ENCODE results near the gene PCDHGB4. TPM values are rescaled to one million over a fixed set of nuclear protein-coding genes. Genes with fewer than 3 reads are reported as not detected.

PCDHGB4 gene
- total and polyA plus RNA-seq, 2 of the 8 experiments (the other 6 are each of a cell fraction or from before 2014, with no cell fraction given) = 8.0 to 9.1 TPM

DNA sequence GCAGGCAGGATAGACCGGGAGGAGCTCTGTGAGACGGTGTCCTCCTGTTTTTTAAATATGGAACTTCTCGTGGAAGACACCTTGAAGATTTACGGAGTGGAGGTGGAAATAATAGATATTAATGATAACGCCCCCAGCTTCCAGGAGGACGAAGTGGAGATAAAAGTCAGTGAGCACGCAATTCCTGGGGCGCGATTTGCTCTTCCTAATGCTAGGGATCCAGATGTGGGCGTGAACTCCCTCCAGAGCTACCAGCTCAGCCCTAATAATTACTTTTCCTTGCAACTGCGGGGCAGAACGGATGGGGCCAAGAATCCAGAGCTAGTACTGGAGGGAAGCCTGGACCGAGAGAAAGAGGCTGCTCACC is 34.0 kb downstream of the PCDHGB4 start:
- WGBS, 2 experiments (ENCODE audit: extremely low coverage in 1 of 2, insufficient coverage in 1 of 2, insufficient read length in 1 of 2, insufficient replicate concordance in 2 of 2, low coverage in 1 of 2, low lambda C conversion rate in 2 of 2, missing lambda C conversion rate in 1 of 2) = 84% methylated on average over 13 of the region's 13 CpGs; no CpG with 5 or more reads in 1 of the 2 experiments
- Histone ChIP-seq H3K14ac (ENCODE audit: insufficient read length) (no peak overlapping the region), H3K18ac (ENCODE audit: extremely low read depth, low read length) (no peak overlapping the region), H4K8ac (ENCODE audit: extremely low read depth, insufficient read depth, low read length) (no peak overlapping the region), H3K27ac (ENCODE audit: low read depth, low read length) (no peak overlapping the region), H3K36me3 (ENCODE audit: control insufficient read depth in 2 of 4, insufficient read depth in 4 of 4, low read length in 3 of 4) (peaks cover 0 to 30% (median 3%) of the 10 kb centered on the region in 4 experiments; a peak in 3 of 8 replicates), H2AFZ (ENCODE audit: low read length) (no peak overlapping the region), H2AK5ac (ENCODE audit: low read depth, low read length) (no peak overlapping the region), H3K9ac (replicated peaks in 1 of 4; ENCODE audit: extremely low read depth in 1 of 4, low read depth in 3 of 4, low read length in 3 of 4) (no peak overlapping the region), H3K23me2 (ENCODE audit: low read depth, low read length) (no peaks in the 10 kb centered on the region), H3K79me2 (ENCODE audit: control insufficient read depth in 1 of 2, insufficient read depth in 2 of 2, low read length in 2 of 2) (no peaks in the 10 kb centered on the region; a peak in 1 of 4 replicates), H3K27me3 (replicated peaks in 1 of 4; ENCODE audit: control insufficient read depth in 3 of 4, extremely low read depth in 1 of 4, insufficient read depth in 3 of 4, low read length in 3 of 4) (peaks cover 0 to 12% (median 6%) of the 10 kb centered on the region in 4 experiments; a peak in 4 of 7 replicates), H3K79me1 (ENCODE audit: low read depth, low read length) (no peaks in the 10 kb centered on the region), H2BK5ac (ENCODE audit: low read depth, low read length) (no peak overlapping the region), H4K91ac (replicated peaks; ENCODE audit: insufficient read length, low read length) (no peak overlapping the region), H2BK12ac (ENCODE audit: low read depth, low read length) (no peak overlapping the region), H4K5ac (ENCODE audit: insufficient read length, low read depth, low read length) (no peak overlapping the region), H3K4me1 (replicated peaks in 1 of 4; ENCODE audit: control insufficient read depth in 3 of 4, insufficient read depth in 4 of 4, low read length in 3 of 4) (no peaks in the 10 kb centered on the region; a peak in 1 of 7 replicates), H3K4me3 (ENCODE audit: extremely low read depth in 1 of 4, insufficient read depth in 2 of 4, low read depth in 3 of 4, low read length in 4 of 4) (peak overlapping the region; percentile 15 to 52 (median 32); a peak in 6 of 8 replicates), H3K9me3 (ENCODE audit: insufficient read depth in 2 of 2, low read depth in 1 of 2, low read length in 1 of 2) (peaks cover 38 to 44% of the 10 kb centered on the region in 2 experiments), H2BK20ac (ENCODE audit: low read length) (no peak overlapping the region), H3K23ac (ENCODE audit: insufficient read length) (no peak overlapping the region), H2BK120ac (replicated peaks; ENCODE audit: low read depth, low read length) (no peak overlapping the region), H3K56ac (replicated peaks; ENCODE audit: insufficient read length, low read depth, low read length) (no peak overlapping the region), H3K4ac (replicated peaks; ENCODE audit: insufficient read length, low read depth, low read length) (no peak overlapping the region), H3K4me2 (ENCODE audit: insufficient read depth in 1 of 2, low read depth in 2 of 2, low read length in 2 of 2) (peak overlapping the region in 1 of 2 experiments; percentile 48; a peak in 2 of 4 replicates), H4K20me1 (replicated peaks in 1 of 2; ENCODE audit: control insufficient read depth in 1 of 2, insufficient read depth in 2 of 2, low read length in 2 of 2) (no peaks in the 10 kb centered on the region), H2BK15ac (ENCODE audit: low read length) (no peak overlapping the region)
- ChIA-PET POLR2A (ENCODE audit: partially characterized antibody) (interaction anchor here (1.2 to 2.6 kb wide), 7 partner anchors 13 to 143 kb away, joined by 3 to 14 read pairs (median 7); no protein-coding TSS in a partner anchor), CTCF (ENCODE audit: partially characterized antibody) (interaction anchor here (0.6 to 23.3 kb wide), 47 partner anchors 9 to 229 kb away, joined by 3 to 1236 read pairs (median 5); partner anchors contain the start of genes PCDHB10, PCDHB11, PCDHB14 and PCDHB15)
- no peak for TF ChIP-seq CTBP2 (IDR thresholded peaks at IDR 0.05; ENCODE audit: borderline replicate concordance, insufficient read depth, insufficient read length, low read length)
- FAIRE-seq (no peak), DNase-seq (ENCODE audit: low read depth in 1 of 2, low spot score in 2 of 2) (no peak)

Data from H1 (cell line).